PC-9 (cell line): ENCODE results near the gene TRIP12.

Experiments used
- EZH2 ChIP-seq: fragments of 200-600 bp; sonication (generic); IDR thresholded peaks from 2 replicates; pipeline ENCODE4 v1.8.0; 2017; ENCODE audit warnings: antibody characterized with exemption, low read depth
- TF ChIP-seq, protein P1 (sequence below): fragments of 200-600 bp; sonication (generic); conservative IDR thresholded peaks from 2 replicates; pipeline ENCODE4 v1.6.1; 2017; ENCODE audit warnings: mixed run types, antibody characterized with exemption, mild to moderate bottlenecking, moderate library complexity

DNA sequence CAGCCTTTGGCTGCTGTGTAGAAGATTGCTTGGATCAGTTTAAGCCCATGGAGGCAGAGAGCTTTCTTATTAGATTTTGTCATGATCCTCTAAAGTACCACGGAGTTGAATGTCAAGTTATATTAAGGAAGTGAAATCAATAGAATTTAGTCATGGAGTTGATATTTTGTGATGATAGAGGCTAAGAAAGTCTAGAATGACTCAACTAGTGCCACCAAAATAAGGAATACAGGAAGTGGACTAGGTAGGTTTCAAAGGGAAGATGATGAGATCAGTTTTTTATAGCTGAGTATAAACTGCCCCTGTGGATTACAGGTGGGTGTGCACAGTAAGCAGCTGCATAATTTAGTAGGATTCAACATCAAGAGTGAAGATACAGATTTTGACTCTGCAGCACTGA, 25.7 kb upstream of the TRIP12 start:
- no peak for TF ChIP-seq EZH2
- TF ChIP-seq, protein P1, sequence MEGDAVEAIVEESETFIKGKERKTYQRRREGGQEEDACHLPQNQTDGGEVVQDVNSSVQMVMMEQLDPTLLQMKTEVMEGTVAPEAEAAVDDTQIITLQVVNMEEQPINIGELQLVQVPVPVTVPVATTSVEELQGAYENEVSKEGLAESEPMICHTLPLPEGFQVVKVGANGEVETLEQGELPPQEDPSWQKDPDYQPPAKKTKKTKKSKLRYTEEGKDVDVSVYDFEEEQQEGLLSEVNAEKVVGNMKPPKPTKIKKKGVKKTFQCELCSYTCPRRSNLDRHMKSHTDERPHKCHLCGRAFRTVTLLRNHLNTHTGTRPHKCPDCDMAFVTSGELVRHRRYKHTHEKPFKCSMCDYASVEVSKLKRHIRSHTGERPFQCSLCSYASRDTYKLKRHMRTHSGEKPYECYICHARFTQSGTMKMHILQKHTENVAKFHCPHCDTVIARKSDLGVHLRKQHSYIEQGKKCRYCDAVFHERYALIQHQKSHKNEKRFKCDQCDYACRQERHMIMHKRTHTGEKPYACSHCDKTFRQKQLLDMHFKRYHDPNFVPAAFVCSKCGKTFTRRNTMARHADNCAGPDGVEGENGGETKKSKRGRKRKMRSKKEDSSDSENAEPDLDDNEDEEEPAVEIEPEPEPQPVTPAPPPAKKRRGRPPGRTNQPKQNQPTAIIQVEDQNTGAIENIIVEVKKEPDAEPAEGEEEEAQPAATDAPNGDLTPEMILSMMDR: no peak
